Measurements from ENCODE around the gene TFF2. TPM values are rescaled to one million over a fixed set of nuclear protein-coding genes. Genes with fewer than 3 reads are reported as not detected.

Gene TFF2, protein sequence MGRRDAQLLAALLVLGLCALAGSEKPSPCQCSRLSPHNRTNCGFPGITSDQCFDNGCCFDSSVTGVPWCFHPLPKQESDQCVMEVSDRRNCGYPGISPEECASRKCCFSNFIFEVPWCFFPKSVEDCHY
- total RNA-seq (2012; rRNA removed), result not detected in 2 replicates
- polyA plus RNA-seq (2012; rRNA removed), result not detected in 2 replicates
- polyA plus RNA-seq (2012; cell fraction: cytosol; rRNA removed), result not detected in 2 replicates
- not detected in 2 replicates for polyA plus RNA-seq (2012; cell fraction: nucleus; rRNA removed; ENCODE audit: low replicate concordance)
- Bru-seq, nascent RNA, result not detected
- not detected for BruChase-seq, experiment 1, labeled RNA remaining after a 6-hour chase
- BruChase-seq, experiment 2, labeled RNA remaining after a 2-hour chase, result not detected
- long read RNA-seq, result 0 reads

DNA sequence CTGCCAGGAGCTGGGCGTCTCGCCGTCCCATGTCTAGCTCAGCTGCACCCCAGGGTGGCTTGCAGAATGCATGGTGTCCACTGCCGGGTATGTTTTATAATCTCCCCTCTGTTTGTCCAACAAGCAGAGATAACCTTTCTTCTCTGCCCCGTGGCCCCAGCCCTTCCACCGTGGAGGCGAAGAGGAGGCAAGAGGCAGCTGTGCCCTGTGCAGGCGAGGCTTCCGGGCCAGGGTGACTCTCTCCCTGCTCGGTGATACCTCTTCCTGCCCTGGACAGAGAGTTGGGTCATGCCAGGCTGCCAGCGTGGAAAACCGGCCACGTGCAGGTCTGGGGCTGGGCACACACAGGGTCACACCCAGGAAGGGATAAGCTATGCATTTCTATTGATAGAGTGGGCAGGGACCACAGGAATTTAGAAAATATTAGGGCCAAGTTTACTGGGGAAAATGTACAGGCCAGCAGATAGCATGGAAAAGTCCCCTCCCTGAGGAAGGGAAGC lies at the start of gene TFF2:
Gene TFF2, minus strand, starts transcription at position 68 of the 500 bp plus-strand sequence. Its CDS starts 37 bp downstream, at position 31.
- no peak within 1 kb of the TSS for H3K14ac ChIP-seq (replicated peaks; ENCODE audit: low read depth, low read length)
- H3K9me3 ChIP-seq (ENCODE audit: control insufficient read depth, insufficient read depth, low read length), result no peaks in the 10 kb centered on the region; the same call in 1 of the 2 replicates
- H3K18ac ChIP-seq (ENCODE audit: low read depth, low read length), result no peak within 1 kb of the TSS
- no peak within 1 kb of the TSS for H3K23ac ChIP-seq (ENCODE audit: low read depth, low read length)
- DNase-seq (no peak), ATAC-seq (ENCODE audit: low read depth) (no peak)
- intact Hi-C loops (cut with micrococcal nuclease) (no loop called here), in situ Hi-C loops (cut with MboI; ENCODE audit: low sequenced_read_pairs) (no loop called here), dilution Hi-C loops (cut with HindIII; ENCODE audit: low sequenced_read_pairs, unreplicated experiment) (no loop called here)
- no peak within 1 kb of the TSS for H3K4me3 ChIP-seq (ENCODE audit: insufficient read depth, low read depth, low read length)
- no peak within 1 kb of the TSS for H4K5ac ChIP-seq (ENCODE audit: low read depth, low read length)
- peaks cover 18% of the 10 kb centered on the region; the same call in 1 of the 2 replicates for H3K27me3 ChIP-seq (ENCODE audit: control insufficient read depth, insufficient read depth, low read length)
- no peak within 1 kb of the TSS for H4K8ac ChIP-seq (ENCODE audit: low read depth in 2 of 2, low read length in 2 of 2)
- no TSS peak for BruUV-seq (replicated peaks)
- H3K79me1 ChIP-seq (ENCODE audit: low read depth in 1 of 2, low read length in 2 of 2), result no peaks in the 10 kb centered on the region
- no peak within 1 kb of the TSS for H2BK20ac ChIP-seq (ENCODE audit: low read depth, low read length)
- no peaks in the 10 kb centered on the region for H3K9me1 ChIP-seq (ENCODE audit: insufficient read depth, low read length)
- no peak within 1 kb of the TSS for H4K91ac ChIP-seq (ENCODE audit: insufficient read depth, low read depth, low read length)
- no peaks in the 10 kb centered on the region for H3K4me1 ChIP-seq (ENCODE audit: control insufficient read depth, insufficient read depth, low read length)
- H3K36me3 ChIP-seq (ENCODE audit: control insufficient read depth, insufficient read depth, low read length), result no peaks in the 10 kb centered on the region
- no peak within 1 kb of the TSS for H3K27ac ChIP-seq (ENCODE audit: insufficient read depth, low read length)
- no peak within 1 kb of the TSS for H2AK9ac ChIP-seq (replicated peaks; ENCODE audit: low read depth, low read length, poor library complexity)
- no peak within 1 kb of the TSS for H3K56ac ChIP-seq (ENCODE audit: extremely low read depth, insufficient read depth, low read length)
- no peak within 1 kb of the TSS for H3K4ac ChIP-seq (ENCODE audit: low read depth, low read length)
- H3K4me2 ChIP-seq (ENCODE audit: low read depth, low read length), result no peak within 1 kb of the TSS
- WGBS, 2 experiments (ENCODE audit: extremely low coverage in 2 of 2, insufficient read length in 1 of 2), result 65% methylated on average over 4 of the region's 13 CpGs; no CpG with 5 or more reads in 1 of the 2 experiments
- H2AFZ ChIP-seq (replicated peaks; ENCODE audit: low read length, poor library complexity), result peak within 1 kb of the TSS; percentile 32
- ChIA-PET CTCF (no interaction called here), POLR2A (ENCODE audit: unreplicated experiment) (no interaction called here)
- no peak within 1 kb of the TSS for H2BK15ac ChIP-seq (ENCODE audit: low read depth, low read length)
- H3K9ac ChIP-seq (ENCODE audit: low read depth, low read length), result no peak within 1 kb of the TSS
- TF ChIP-seq MXI1 (IDR thresholded peaks at IDR 0.05; ENCODE audit: borderline replicate concordance, low read depth, low read length), result no peak
- TF ChIP-seq POLR2A (IDR thresholded peaks at IDR 0.05; ENCODE audit: low read depth, low read length), result no peak
- TF ChIP-seq, protein P1, sequence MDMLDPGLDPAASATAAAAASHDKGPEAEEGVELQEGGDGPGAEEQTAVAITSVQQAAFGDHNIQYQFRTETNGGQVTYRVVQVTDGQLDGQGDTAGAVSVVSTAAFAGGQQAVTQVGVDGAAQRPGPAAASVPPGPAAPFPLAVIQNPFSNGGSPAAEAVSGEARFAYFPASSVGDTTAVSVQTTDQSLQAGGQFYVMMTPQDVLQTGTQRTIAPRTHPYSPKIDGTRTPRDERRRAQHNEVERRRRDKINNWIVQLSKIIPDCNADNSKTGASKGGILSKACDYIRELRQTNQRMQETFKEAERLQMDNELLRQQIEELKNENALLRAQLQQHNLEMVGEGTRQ (IDR thresholded peaks at IDR 0.05; ENCODE audit: low read depth, low read length), result no peak
- TF ChIP-seq, protein P2, sequence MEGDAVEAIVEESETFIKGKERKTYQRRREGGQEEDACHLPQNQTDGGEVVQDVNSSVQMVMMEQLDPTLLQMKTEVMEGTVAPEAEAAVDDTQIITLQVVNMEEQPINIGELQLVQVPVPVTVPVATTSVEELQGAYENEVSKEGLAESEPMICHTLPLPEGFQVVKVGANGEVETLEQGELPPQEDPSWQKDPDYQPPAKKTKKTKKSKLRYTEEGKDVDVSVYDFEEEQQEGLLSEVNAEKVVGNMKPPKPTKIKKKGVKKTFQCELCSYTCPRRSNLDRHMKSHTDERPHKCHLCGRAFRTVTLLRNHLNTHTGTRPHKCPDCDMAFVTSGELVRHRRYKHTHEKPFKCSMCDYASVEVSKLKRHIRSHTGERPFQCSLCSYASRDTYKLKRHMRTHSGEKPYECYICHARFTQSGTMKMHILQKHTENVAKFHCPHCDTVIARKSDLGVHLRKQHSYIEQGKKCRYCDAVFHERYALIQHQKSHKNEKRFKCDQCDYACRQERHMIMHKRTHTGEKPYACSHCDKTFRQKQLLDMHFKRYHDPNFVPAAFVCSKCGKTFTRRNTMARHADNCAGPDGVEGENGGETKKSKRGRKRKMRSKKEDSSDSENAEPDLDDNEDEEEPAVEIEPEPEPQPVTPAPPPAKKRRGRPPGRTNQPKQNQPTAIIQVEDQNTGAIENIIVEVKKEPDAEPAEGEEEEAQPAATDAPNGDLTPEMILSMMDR (conservative IDR thresholded peaks at IDR 0.05; ENCODE audit: low read depth, low read length), result no peak
- no peak for TF ChIP-seq RAD21 (IDR thresholded peaks at IDR 0.05; ENCODE audit: low read length)
- no peak for TF ChIP-seq MAZ (IDR thresholded peaks at IDR 0.05; ENCODE audit: borderline replicate concordance, low read depth, low read length)
- TF ChIP-seq, protein P3, sequence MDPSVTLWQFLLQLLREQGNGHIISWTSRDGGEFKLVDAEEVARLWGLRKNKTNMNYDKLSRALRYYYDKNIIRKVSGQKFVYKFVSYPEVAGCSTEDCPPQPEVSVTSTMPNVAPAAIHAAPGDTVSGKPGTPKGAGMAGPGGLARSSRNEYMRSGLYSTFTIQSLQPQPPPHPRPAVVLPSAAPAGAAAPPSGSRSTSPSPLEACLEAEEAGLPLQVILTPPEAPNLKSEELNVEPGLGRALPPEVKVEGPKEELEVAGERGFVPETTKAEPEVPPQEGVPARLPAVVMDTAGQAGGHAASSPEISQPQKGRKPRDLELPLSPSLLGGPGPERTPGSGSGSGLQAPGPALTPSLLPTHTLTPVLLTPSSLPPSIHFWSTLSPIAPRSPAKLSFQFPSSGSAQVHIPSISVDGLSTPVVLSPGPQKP (IDR thresholded peaks at IDR 0.05; ENCODE audit: borderline replicate concordance, low read depth, low read length), result no peak
- no peak for TF ChIP-seq SMC3 (IDR thresholded peaks at IDR 0.05; ENCODE audit: low read depth, low read length)
- no peak for TF ChIP-seq BHLHE40 (IDR thresholded peaks at IDR 0.05; ENCODE audit: low read depth, low read length)
- TF ChIP-seq CEBPB (IDR thresholded peaks at IDR 0.05; ENCODE audit: low read depth, low read length), result no peak
- TF ChIP-seq RCOR1 (IDR thresholded peaks at IDR 0.05; ENCODE audit: insufficient replicate concordance, low read length), result no peak
- TF ChIP-seq MAFK (IDR thresholded peaks at IDR 0.05; ENCODE audit: low read depth, low read length), result no peak
- no peak for TF ChIP-seq RFX5 (IDR thresholded peaks at IDR 0.05; ENCODE audit: low read depth, low read length)
- TF ChIP-seq NFE2L2 (IDR thresholded peaks at IDR 0.05; ENCODE audit: low read depth, low read length), result no peak
- no peak for TF ChIP-seq FOS (IDR thresholded peaks at IDR 0.05; ENCODE audit: low read depth, low read length)
- H2BK120ac ChIP-seq (ENCODE audit: low read depth, low read length), result no peak within 1 kb of the TSS
- no peaks in the 10 kb centered on the region for H4K20me1 ChIP-seq (ENCODE audit: insufficient read depth, low read length)
- no peak within 1 kb of the TSS for H2AK5ac ChIP-seq (ENCODE audit: low read depth, low read length)
- no peak within 1 kb of the TSS for H2BK5ac ChIP-seq (ENCODE audit: low read depth, low read length, poor library complexity, severe bottlenecking)
